ENCODE results near the gene LAMC2.

- no peak for TF ChIP-seq REST (IDR thresholded peaks at IDR 0.05; ENCODE audit: low read depth)
- TF ChIP-seq CREB1 (IDR thresholded peaks at IDR 0.05; ENCODE audit: low read depth): no peak
- no peak for TF ChIP-seq TAF1 (IDR thresholded peaks at IDR 0.05; ENCODE audit: low read depth)
- no peak for TF ChIP-seq USF1 (IDR thresholded peaks at IDR 0.05)
- TF ChIP-seq TCF12 (IDR thresholded peaks at IDR 0.05; ENCODE audit: low read depth): no peak
Observed at GRCh38 chr1:183251959-183252450, 65.9 kb downstream of the LAMC2 start.
